Putamen (tissue), 1 donor: Measurements from ENCODE around the gene PCID2.

ENCODE experiments used
- DNase-seq: peaks from one replicate; pipeline ENCODE4 v3.0.0-alpha.2; 2016; ENCODE audit warnings: low spot score

Gene PCID2

GRCh38 chr13:113148940-113149503, 59.4 kb downstream of the PCID2 start:
- no peak for DNase-seq

- no peak for DNase-seq
Measured at GRCh38 chr13:113148407-113148806, 60.1 kb downstream of the PCID2 start.

- DNase-seq = no peak
Measured at GRCh38 chr13:113147206-113147605, 61.3 kb downstream of the PCID2 start.

GRCh38 chr13:113146750-113147149, 61.7 kb downstream of the PCID2 start:
- no peak for DNase-seq

- no peak for DNase-seq
Measured at GRCh38 chr13:113145911-113146598, 62.4 kb downstream of the PCID2 start.

GRCh38 chr13:113145496-113145895, 63.0 kb downstream of the PCID2 start:
- no peak for DNase-seq

- no peak for DNase-seq
Measured at GRCh38 chr13:113144255-113144629, 64.2 kb downstream of the PCID2 start.

GRCh38 chr13:113143466-113144254, 64.8 kb downstream of the PCID2 start:
- DNase-seq = no peak

- DNase-seq = no peak
Measured at GRCh38 chr13:113142876-113143275, 65.6 kb downstream of the PCID2 start.

GRCh38 chr13:113141601-113141970, 66.9 kb downstream of the PCID2 start:
- DNase-seq = no peak

GRCh38 chr13:113140677-113141600, 67.5 kb downstream of the PCID2 start:
- no peak for DNase-seq

GRCh38 chr13:113139577-113139976, 68.9 kb downstream of the PCID2 start:
- no peak for DNase-seq

- DNase-seq = no peak
Measured at GRCh38 chr13:113138792-113139551, 69.5 kb downstream of the PCID2 start.

GRCh38 chr13:113137691-113138298, 70.7 kb downstream of the PCID2 start:
- no peak for DNase-seq

- DNase-seq = no peak
Measured at GRCh38 chr13:113135281-113135760, 73.1 kb downstream of the PCID2 start.

- DNase-seq = no peak
Measured at GRCh38 chr13:113129921-113130750, 78.3 kb downstream of the PCID2 start.

GRCh38 chr13:113129480-113129879, 79.0 kb downstream of the PCID2 start:
- DNase-seq = no peak
